ENCODE measurements around the gene CSNK1A1L.
"Not testable (repeated sequence)": the region's sequence is repeated elsewhere in the genome, so short reads cannot be mapped to it uniquely, and the experiment has no call there.

Gene CSNK1A1L

DNA sequence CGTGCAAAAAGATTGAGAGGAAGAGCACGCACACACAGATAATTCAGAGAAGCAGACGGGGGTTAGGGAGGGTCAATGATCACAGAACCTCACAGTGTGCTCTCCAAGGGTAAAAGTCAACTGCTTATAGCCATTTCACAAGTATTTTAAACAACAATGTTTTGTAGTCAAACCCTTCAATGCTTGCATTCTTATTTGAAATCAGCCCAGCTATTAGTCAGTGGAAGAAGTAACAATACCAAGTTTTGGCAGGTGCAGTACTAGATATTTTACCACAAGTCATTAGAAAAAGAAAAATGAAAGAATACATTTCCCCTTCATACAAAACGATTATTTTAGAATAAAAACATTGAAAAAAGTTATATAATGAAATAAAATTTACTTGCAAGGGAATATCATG is 2.6 kb downstream of the CSNK1A1L start:
- DNase-seq, result no peak

GRCh38 chr13:37101201-37101600 is 4.3 kb downstream of the CSNK1A1L start:
- DNase-seq, result no peak

DNA sequence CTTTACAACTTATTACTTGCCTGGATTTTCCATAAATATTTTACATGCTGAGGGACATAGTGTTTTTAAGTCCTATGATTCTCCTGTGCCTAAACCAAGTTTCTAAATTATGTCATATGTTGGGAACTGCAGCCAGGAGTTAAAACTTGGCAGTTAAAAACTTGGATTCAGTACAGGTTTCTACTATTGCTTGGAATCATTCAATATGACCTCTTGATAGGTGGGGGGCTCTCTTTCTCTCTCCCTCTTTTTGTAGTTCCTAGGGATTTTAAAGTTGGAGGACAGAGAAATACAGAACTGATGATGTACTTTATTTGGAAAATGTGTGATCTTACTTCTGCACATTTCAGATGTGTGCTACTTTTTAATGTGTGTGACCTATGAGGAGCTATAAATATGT is 4.7 kb downstream of the CSNK1A1L start:
- DNase-seq, result no peak

- DNase-seq, result no peak
Observed at GRCh38 chr13:37097076-37097475, 8.4 kb downstream of the CSNK1A1L start.

DNA sequence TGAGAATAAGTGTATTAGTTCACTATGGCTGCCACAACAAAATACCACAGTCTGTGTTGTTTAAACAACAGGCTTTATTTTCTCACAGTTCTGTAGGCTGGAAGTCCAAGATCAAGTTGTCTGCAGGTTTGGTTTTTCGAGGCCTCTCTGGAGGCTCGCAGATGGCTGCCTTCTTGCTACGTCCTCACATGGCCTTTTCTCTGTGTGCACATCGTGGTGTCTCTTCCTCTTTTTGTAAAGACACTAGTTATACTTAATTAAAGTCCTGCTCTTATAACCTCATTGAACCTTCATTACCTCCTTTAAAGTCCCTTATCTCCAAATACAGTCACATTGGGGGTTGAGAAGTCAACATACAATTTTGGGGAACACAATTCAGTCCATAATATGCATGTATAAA is 10.6 kb downstream of the CSNK1A1L start:
- DNase-seq, result no peak

DNA sequence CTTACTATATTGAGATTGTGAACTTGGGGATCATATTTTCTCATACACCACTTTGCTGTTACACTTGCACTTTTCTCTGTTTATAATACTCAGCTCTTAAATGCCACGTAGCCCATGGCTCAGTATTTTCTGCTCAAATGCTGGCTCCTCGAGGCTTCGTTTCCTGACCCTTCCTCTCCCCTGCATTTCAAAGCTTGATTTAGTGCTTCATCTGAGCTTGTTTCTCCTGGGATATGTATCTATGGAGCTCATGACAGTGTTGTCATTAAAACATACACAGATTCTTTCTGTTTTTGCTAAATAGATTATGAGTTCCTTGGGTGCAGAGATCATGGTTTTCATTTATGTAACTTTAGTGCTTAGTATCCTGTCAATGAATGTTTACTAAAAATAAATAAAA is 11.4 kb downstream of the CSNK1A1L start:
- DNase-seq, result no peak

- DNase-seq, result no peak
Observed at GRCh38 chr13:37091835-37092234, 13.6 kb downstream of the CSNK1A1L start.

- no peak for DNase-seq
Observed at GRCh38 chr13:37090912-37091311, 14.6 kb downstream of the CSNK1A1L start.

GRCh38 chr13:37089495-37089894 is 16.0 kb downstream of the CSNK1A1L start:
- no peak for DNase-seq

GRCh38 chr13:37087486-37087885 is 18.0 kb downstream of the CSNK1A1L start:
- DNase-seq, result no peak

GRCh38 chr13:37085606-37086005 is 19.9 kb downstream of the CSNK1A1L start:
- DNase-seq, result no peak

DNA sequence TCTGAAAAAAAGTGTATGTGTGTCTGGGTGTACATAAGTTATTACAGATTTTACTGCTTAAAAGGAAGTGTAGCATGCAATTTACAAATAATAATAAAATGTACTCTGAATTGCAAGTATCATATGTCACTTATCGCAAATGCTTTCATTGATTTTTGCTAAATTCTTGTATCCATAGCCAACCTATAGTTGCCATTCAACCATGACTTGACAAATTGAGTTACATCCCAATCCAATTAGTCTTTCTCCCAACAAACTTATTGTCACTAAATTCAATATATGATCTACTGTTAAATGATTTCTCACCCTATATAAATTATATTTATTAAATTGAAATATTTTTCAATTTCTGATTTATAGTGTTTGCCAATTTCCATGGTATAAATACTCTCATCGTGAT is 28.6 kb downstream of the CSNK1A1L start:
- DNase-seq, result no peak

DNA sequence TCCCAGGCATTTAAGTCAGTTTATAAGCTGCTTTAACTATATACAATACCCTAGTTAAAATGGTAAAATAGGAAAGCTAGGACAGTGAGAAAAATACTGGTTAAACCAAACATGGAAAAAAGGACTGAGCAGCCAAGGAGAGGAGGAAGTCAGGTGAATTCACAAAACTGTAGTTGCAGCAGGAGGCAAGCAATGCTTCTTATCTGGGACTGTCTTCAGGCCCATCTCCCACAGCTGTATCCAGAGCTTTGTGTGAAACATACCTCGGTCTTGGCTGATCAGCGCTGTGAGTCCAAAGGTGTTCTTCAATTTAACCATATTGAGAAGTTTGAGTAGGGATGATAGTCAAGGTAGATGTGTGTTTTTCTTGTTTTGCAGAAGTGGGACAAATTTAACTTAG is 30.3 kb downstream of the CSNK1A1L start:
- DNase-seq, result no peak

DNA sequence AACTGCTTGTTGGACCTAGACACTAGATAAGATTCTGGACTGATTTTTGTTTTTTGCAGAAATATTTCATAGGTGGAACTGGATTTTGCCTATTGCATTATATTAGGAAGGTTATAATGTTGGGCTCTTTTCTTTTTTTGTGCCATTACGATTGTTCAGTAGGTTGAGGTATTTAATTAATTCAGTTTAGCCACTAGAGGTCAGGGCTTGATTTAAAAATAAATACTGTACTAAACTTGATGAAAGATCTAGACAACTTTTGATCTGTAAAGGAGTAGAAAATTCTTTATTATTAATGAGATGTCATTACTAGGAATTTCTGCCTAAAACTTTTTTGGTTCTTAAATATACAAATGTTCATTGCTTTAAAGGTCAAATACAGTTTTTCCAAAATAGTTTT is 30.8 kb downstream of the CSNK1A1L start:
- no peak for DNase-seq

- no peak for DNase-seq
Observed at GRCh38 chr13:37072024-37072423, 33.4 kb downstream of the CSNK1A1L start.

DNA sequence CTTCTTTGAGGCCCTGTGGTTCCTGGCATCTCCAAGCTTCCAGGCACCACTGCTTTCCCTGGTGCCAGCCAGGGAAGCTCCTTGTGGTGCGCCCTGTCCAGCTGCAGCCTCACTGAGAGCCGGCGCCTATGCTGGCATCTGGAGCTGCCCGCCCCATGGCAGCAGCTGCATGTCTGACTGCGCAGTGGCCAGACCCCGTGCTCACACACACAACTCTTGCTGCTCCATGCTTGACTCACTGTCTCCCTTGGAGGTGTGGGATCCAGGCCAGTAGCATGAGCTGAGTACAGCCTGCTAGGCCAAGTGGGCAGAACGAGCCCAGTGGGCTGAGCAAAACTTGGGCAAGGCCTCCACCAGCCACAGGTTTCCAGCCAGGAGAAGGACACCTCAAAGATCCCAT is 34.5 kb downstream of the CSNK1A1L start:
- no peak for DNase-seq

DNA sequence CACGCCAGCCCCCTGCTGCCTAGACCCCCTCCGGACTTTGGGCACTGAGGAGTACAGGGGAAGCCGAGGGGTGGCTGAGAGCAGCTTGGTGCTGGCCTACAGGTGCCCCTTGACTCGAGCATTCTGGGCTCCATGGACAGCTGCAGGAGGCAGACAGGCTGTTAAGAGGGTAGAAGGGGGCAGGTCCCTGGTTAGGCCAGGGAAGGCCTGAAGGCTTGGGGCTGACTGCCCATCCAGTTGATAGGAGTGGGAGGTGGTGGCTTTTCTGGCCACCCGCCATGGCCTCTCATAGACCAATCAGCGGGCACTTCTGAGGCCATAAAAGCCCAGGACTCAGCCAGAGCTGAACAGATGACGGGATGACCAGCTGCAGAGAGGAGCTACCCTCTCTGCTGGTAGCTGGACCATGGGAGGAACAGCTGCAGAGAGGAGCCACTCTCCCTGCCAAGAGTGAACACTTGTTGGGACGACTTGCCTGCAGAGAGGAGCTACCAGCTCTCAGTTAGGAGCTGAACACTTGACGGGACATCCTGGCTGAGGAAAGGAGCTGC is 35.2 kb downstream of the CSNK1A1L start:
- DNase-seq, result no peak

DNA sequence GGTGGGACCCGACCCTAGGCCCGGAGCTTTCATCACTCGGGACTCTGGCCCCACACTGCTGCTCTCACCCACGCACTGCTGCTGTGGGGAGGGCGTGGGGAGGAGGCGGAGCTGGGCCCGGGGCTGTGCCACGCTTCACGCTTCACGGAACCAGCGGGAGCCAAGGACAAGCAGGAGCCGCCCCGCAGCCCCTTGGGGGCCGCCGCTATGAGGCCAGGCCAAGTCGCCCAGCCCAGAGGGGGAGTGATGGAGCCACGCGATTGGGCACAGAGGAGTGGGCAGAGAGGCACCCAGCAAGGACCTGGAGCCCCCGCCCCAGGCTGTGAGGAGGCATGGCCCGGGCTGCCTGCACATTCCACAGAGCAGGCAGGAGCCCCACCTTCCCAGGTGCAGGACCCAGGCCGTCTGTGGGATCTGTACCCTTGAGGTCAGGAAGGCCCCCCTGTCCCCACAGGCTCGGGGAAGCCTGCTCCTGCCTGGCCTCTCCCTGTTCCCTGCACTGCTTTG is 35.8 kb downstream of the CSNK1A1L start:
- no peak for DNase-seq

GRCh38 chr13:37068962-37069361 is 36.5 kb downstream of the CSNK1A1L start:
- DNase-seq, result no peak

GRCh38 chr13:37067874-37068273 is 37.6 kb downstream of the CSNK1A1L start:
- no peak for DNase-seq

DNA sequence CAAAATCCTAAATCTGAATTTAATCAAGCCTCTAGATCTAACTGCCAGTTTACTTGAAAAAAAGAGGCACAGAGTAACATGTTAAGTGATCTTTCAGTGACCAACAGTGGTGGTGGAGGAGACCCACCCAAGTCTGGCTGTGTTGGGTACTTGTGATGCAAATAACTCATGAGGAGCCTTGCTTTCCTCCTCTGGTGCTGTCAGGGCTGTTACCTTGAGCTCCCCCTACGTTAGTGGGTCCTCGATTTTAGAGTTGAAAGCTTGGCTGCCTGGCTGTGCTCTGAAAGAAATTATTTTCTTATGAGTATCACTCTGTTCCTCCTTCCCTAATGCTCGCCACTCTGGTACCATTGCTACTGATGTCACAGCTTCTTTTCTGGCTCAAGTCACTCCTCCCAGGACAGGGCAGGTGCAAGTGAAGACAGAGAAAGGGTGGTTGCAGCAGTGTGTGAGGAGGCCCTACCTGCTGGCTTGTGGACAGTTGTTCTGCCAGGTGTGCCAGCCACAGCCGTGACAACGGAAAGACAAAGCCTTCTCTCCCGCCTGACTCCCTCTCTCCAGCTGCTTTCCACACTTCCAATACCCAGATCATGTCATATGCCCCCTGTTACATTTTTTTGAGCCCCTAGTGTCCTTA is 39.5 kb downstream of the CSNK1A1L start:
- DNase-seq, result no peak

DNA sequence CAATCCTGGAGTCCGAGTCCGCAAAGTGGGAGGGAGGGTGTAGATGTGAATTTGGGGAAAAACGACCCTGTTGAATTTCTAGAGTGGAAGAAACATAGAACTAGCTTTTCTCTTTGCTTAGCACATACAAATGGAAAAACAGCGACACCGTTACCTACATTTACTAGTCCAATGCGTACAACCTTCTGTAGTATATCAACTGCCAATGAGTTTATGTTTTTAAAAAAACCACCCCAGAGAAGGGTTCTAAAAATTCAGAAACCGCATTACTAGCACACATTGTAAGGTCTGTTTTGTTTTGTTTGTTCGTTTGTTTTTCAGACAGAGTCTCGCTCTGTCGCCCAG is 45.6 kb downstream of the CSNK1A1L start:
- no peak for DNase-seq

DNA sequence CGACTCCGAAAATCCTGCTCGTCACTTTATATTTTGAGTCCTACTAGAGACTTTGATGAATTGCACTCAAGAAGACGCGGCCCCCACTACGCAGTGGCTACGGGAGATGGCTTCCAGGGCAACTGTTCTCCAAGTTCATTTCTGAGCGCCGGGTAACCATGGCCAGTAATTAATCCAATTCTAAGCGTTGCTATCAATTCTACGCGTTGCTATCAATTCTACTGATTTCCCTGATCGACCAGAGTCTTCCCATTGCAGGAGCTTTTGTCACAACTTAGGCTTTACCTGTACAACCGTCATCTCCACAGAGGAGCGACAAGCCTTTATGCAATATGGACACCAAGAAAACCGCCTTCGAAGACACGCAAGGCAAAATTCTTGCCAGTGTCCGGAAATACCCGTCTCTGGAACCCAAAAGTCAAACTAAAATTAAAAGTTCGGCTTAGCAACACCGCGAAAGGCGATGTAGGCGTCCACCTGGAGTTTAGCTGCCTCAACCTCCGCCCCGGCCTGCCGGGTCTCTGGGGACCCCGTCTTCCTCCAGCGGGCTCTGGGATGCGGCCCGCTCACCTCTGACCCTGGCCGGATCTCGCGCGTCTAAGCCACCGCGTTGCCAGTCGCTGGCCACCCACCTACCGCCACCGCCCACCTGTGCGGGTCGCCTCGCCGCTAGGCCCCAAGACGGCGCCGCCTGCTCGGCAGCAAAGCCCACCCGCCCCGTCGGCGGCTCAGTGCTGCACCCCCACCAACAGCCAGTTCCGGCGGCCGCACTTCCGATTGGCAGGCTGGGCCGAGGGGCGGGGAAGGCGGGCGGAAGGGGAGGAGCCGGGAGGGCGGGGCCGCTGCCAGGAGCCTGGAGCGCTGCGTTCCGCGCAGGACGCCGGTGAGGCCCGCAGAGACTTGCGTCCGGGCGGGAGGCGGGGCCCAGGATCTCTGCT is 46.3 kb downstream of the CSNK1A1L start, which contains the start of gene SUPT20H:
Gene SUPT20H, minus strand, starts transcription at position 779 of the 938 bp plus-strand sequence. CDS start 8,198 bp downstream, outside the sequence.
- peak; percentile 70 for DNase-seq

GRCh38 chr13:37056228-37056627 is 49.2 kb downstream of the CSNK1A1L start:
- not testable (repeated sequence) for DNase-seq
